HepG2 (cell line): ENCODE measurements around the gene S100A4. TPM values are rescaled to one million over a fixed set of nuclear protein-coding genes. Genes with fewer than 3 reads are reported as not detected.

ENCODE experiments used
- ARHGAP35 ChIP-seq: sonication (generic); formaldehyde crosslinking; IDR thresholded peaks from 2 replicates; pipeline ENCODE4 v1.9.0; 2022; ENCODE audit warnings: mild to moderate bottlenecking, inconsistent platforms, moderate library complexity, missing genetic modification reagents, borderline replicate concordance
- CEBPG ChIP-seq: IDR thresholded peaks from 2 replicates; pipeline ENCODE4 v1.6.1; 2016
- FUBP1 ChIP-seq: sonication (generic); formaldehyde crosslinking; IDR thresholded peaks from 2 replicates; pipeline ENCODE4 v1.5.1; 2020; ENCODE audit warnings: missing genetic modification reagents, mild to moderate bottlenecking, borderline replicate concordance
- MAF1 ChIP-seq: sonication (generic); formaldehyde crosslinking; IDR thresholded peaks from 2 replicates; pipeline ENCODE4 v1.5.0; 2020; ENCODE audit warnings: missing genetic modification reagents, borderline replicate concordance
- MBD4 ChIP-seq: IDR thresholded peaks from 2 replicates; pipeline ENCODE4 v1.6.1; 2012; ENCODE audit warnings: low read length, inconsistent platforms, borderline replicate concordance
- MZF1 ChIP-seq: sonication (generic); formaldehyde crosslinking; IDR thresholded peaks from 2 replicates; pipeline ENCODE4 v1.8.1; 2023; ENCODE audit warnings: mild to moderate bottlenecking, missing genetic modification reagents, borderline replicate concordance
- NCOA5 ChIP-seq: sonication (generic); formaldehyde crosslinking; IDR thresholded peaks from 2 replicates; pipeline ENCODE4 v1.4.0; 2020; ENCODE audit warnings: missing genetic modification reagents
- NR2F1 ChIP-seq, 2 experiments: fragments of 450-650 bp in 1 of 2; formaldehyde crosslinking in 1 of 2; IDR thresholded peaks; 2 replicates each; pipeline versions ENCODE4 v1.5.0 to v1.6.1; 2016 to 2020; ENCODE audit warnings: mild to moderate bottlenecking in 1 of 2, missing compliant biosample characterization in 1 of 2, missing genetic modification reagents in 1 of 2, moderate library complexity in 1 of 2
- PRPF4 ChIP-seq: fragments of 200-400 bp; formaldehyde crosslinking; IDR thresholded peaks from 2 replicates; pipeline ENCODE4 v1.6.1; 2016; ENCODE audit warnings: low read length, low read depth; ENCODE audit not compliant: poor library complexity, severe bottlenecking
- SKIL ChIP-seq: sonication (generic); formaldehyde crosslinking; IDR thresholded peaks from 2 replicates; pipeline ENCODE4 v1.8.0; 2022; ENCODE audit warnings: missing genetic modification reagents, mild to moderate bottlenecking, moderate library complexity, borderline replicate concordance
- SMAD3 ChIP-seq: sonication (generic); formaldehyde crosslinking; IDR thresholded peaks from 2 replicates; pipeline ENCODE4 v1.4.0; 2020; ENCODE audit warnings: missing genetic modification reagents
- SP4 ChIP-seq: sonication (generic); formaldehyde crosslinking; IDR thresholded peaks from 2 replicates; pipeline ENCODE4 v1.8.1; 2023; ENCODE audit warnings: mild to moderate bottlenecking, missing genetic modification reagents
- TBX2 ChIP-seq: sonication (generic); formaldehyde crosslinking; IDR thresholded peaks from 2 replicates; pipeline ENCODE4 v1.5.0; 2020; ENCODE audit warnings: missing genetic modification reagents, mild to moderate bottlenecking, borderline replicate concordance
- TFDP1 ChIP-seq: IDR thresholded peaks from 2 replicates; pipeline ENCODE4 v1.6.1; 2016; ENCODE audit warnings: missing compliant biosample characterization, missing genetic modification reagents, borderline replicate concordance
- ZBTB7A ChIP-seq: sonication (generic); formaldehyde crosslinking; IDR thresholded peaks from 2 replicates; pipeline ENCODE4 v1.8.0; 2022; ENCODE audit warnings: mild to moderate bottlenecking, missing genetic modification reagents
- ZFAT ChIP-seq: sonication (generic); formaldehyde crosslinking; conservative IDR thresholded peaks from 2 replicates; pipeline ENCODE4 v1.8.1; 2023; ENCODE audit warnings: missing genetic modification reagents, inconsistent platforms
- ZMAT5 ChIP-seq: sonication (generic); formaldehyde crosslinking; IDR thresholded peaks from 2 replicates; pipeline ENCODE4 v1.5.0; 2020; ENCODE audit warnings: mild to moderate bottlenecking, low read depth, missing genetic modification reagents, borderline replicate concordance
- ZNF10 ChIP-seq: sonication (generic); formaldehyde crosslinking; IDR thresholded peaks from 2 replicates; pipeline ENCODE4 v1.4.0; 2020; ENCODE audit warnings: mild to moderate bottlenecking, low read depth, missing genetic modification reagents, borderline replicate concordance
- ZNF30 ChIP-seq: sonication (generic); formaldehyde crosslinking; IDR thresholded peaks from 2 replicates; pipeline ENCODE4 v1.5.0; 2020; ENCODE audit warnings: mild to moderate bottlenecking, missing genetic modification reagents
- ZNF44 ChIP-seq: sonication (generic); formaldehyde crosslinking; IDR thresholded peaks from 2 replicates; pipeline ENCODE4 v1.5.1; 2020; ENCODE audit warnings: mild to moderate bottlenecking, missing genetic modification reagents
- ZNF557 ChIP-seq: sonication (generic); formaldehyde crosslinking; IDR thresholded peaks from 2 replicates; pipeline ENCODE4 v1.4.0; 2020; ENCODE audit warnings: missing genetic modification reagents
- polyA plus RNA-seq, 8 experiments: library from polyadenylated mRNA; depleted of rRNA in 3 of 8; stranded (reverse) in 7 of 8; unstranded in 1 of 8; fragments of >200 nt; fragmentation: Illumina TruSeq in 4 of 8; extraction: Trizol in 4 of 8; gene quantifications; 2 replicates each; pipeline versions ENCODE4 v1.2.1 to v1.2.3, GENCODE V29; 2011 to 2016; ENCODE audit warnings: low read depth in 4 of 8, missing spikeins in 1 of 8, mixed read lengths in 1 of 8; ENCODE audit not compliant: insufficient read depth in 1 of 8
- total RNA-seq, 5 experiments: library from RNA; depleted of rRNA; stranded (reverse); fragments of >200 nt; fragmentation: Illumina TruSeq; extraction: Trizol; gene quantifications; 2 replicates each; pipeline ENCODE4 v1.2.3, GENCODE V29; 2016; ENCODE audit warnings: low read depth in 1 of 5
- TF ChIP-seq, protein P1 (sequence below): sonication (generic); formaldehyde crosslinking; conservative IDR thresholded peaks from 2 replicates; pipeline ENCODE4 v1.4.0; 2020; ENCODE audit warnings: missing genetic modification reagents

Gene S100A4
- total and polyA plus RNA-seq, 2 of the 13 experiments (the other 11 are each of a cell fraction or from before 2014, with no cell fraction given), result 12.9 to 20.2 TPM

DNA sequence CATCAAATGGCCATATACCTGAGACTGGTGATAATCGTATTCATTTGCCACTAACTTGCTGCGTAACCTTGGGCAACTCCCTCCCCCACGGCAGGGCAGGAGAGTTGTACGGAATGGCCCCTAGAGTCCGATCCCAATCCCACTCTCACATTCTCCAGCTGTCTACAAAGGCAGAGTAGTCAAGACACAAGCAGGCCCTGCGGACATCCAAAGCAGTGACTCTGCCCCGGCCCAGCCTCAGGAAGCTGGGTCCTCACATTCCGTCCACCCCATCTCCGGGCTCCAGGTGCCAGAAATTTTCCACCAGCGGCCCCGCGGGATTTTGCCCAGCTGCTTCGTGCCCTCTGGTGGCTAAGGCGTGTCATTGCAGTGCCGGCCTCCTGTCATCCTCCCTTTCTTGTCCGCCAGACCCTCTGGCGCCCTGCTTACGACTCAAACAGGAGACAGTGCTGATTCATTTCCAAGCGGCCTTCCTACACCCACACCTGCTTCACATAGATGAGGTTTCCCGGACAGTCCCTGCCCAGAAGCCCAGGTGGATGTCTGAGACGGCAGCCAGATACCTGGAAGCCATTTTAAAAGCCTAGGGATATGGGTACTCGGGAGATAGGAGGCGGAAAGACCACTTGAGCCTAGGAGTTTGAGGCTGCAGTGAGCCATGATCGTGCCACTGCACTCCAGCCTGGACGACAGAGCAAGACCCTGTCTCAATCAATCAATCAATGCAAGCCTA is 22.9 kb upstream of the S100A4 start (continued):
- no peak for TF ChIP-seq ZNF557 (CRISPR knock-in tag)
- peak; percentile 79; the same call in 1 of the 2 replicates for TF ChIP-seq SMAD3 (CRISPR knock-in tag)
- TF ChIP-seq CEBPG, result no peak
- no peak for TF ChIP-seq NR2F1 (CRISPR knock-in tag; IDR thresholded peaks at IDR 0.05)
- TF ChIP-seq SP4 (CRISPR knock-in tag), result no peak
- TF ChIP-seq MZF1, result no peak
- no peak for TF ChIP-seq MBD4
- no peak for TF ChIP-seq ZNF44 (CRISPR knock-in tag)
- no peak for TF ChIP-seq PRPF4
- TF ChIP-seq ZFAT, result no peak
- no peak for TF ChIP-seq ZBTB7A (CRISPR knock-in tag)
- TF ChIP-seq TBX2 (CRISPR knock-in tag), result no peak
- no peak for TF ChIP-seq NCOA5 (CRISPR knock-in tag)
- no peak for TF ChIP-seq FUBP1 (CRISPR knock-in tag)
- TF ChIP-seq ARHGAP35, result no peak
- TF ChIP-seq ZMAT5 (CRISPR knock-in tag), result no peak
- no peak for TF ChIP-seq SKIL (CRISPR knock-in tag)
- peak; percentile 22; the same call in 1 of the 2 replicates for TF ChIP-seq TFDP1 (CRISPR knock-in tag)
- TF ChIP-seq, protein P1, sequence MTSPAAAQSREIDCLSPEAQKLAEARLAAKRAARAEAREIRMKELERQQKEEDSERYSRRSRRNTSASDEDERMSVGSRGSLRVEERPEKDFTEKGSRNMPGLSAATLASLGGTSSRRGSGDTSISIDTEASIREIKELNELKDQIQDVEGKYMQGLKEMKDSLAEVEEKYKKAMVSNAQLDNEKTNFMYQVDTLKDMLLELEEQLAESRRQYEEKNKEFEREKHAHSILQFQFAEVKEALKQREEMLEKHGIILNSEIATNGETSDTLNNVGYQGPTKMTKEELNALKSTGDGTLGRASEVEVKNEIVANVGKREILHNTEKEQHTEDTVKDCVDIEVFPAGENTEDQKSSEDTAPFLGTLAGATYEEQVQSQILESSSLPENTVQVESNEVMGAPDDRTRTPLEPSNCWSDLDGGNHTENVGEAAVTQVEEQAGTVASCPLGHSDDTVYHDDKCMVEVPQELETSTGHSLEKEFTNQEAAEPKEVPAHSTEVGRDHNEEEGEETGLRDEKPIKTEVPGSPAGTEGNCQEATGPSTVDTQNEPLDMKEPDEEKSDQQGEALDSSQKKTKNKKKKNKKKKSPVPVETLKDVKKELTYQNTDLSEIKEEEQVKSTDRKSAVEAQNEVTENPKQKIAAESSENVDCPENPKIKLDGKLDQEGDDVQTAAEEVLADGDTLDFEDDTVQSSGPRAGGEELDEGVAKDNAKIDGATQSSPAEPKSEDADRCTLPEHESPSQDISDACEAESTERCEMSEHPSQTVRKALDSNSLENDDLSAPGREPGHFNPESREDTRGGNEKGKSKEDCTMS (CRISPR knock-in tag), result no peak
- TF ChIP-seq ZNF10, result no peak
- no peak for TF ChIP-seq MAF1 (CRISPR knock-in tag)
- no peak for TF ChIP-seq ZNF30 (CRISPR knock-in tag)
